T-helper 17 cell (primary cell): ENCODE measurements around the gene DLEC1. TPM values are rescaled to one million over a fixed set of nuclear protein-coding genes. Genes with fewer than 3 reads are reported as not detected.
A peak's percentile ranks its signal among the peaks of the same experiment; 100 is the strongest.
"Not testable (repeated sequence)": the region's sequence is repeated elsewhere in the genome, so short reads cannot be mapped to it uniquely, and the experiment has no call there.

Experiments
- ATAC-seq: fragments of 150-1000 bp; cut with Tn5 transposase; 2 replicates; pipeline ENCODE4 v1.10.0; 2021; ENCODE audit warnings: mild to moderate bottlenecking, moderate library complexity
- DNase-seq, 3 donors: peaks; one replicate each; pipeline versions ENCODE4 v3.0.0 to v3.0.0-alpha.2; 2020 to 2021
- H3K9me3 ChIP-seq: one replicate; pipeline ENCODE4 v1.7.0; 2013; ENCODE audit warnings: low read length, mild to moderate bottlenecking; ENCODE audit not compliant: control insufficient read depth, poor library complexity, severe bottlenecking
- H3K27ac Mint-ChIP-seq: one replicate; pipeline ENCODE4 v1.8.0; 2022; ENCODE audit warnings: mild to moderate bottlenecking, moderate library complexity, mixed read lengths
- H3K27me3 Mint-ChIP-seq: one replicate; pipeline ENCODE4 v1.8.0; 2022; ENCODE audit warnings: mixed read lengths
- H3K36me3 Mint-ChIP-seq: one replicate; pipeline ENCODE4 v1.8.0; 2022; ENCODE audit warnings: low read depth, mixed read lengths
- H3K4me1 Mint-ChIP-seq: one replicate; pipeline ENCODE4 v1.8.0; 2022; ENCODE audit warnings: mild to moderate bottlenecking, mixed read lengths
- H3K4me3 Mint-ChIP-seq: one replicate; pipeline ENCODE4 v1.8.0; 2022; ENCODE audit warnings: mild to moderate bottlenecking, moderate library complexity, mixed read lengths
- total RNA-seq, 4 donors: library from RNA in 2 of 4; stranded (reverse) in 2 of 4; gene quantifications; one replicate each; pipeline ENCODE4 v1.2.3 and lab custom pipeline; 2022 to 2026

DLEC1 gene
- total RNA-seq, 2 donors from 2014 or later: 8.6 to 16.3 TPM

DNA sequence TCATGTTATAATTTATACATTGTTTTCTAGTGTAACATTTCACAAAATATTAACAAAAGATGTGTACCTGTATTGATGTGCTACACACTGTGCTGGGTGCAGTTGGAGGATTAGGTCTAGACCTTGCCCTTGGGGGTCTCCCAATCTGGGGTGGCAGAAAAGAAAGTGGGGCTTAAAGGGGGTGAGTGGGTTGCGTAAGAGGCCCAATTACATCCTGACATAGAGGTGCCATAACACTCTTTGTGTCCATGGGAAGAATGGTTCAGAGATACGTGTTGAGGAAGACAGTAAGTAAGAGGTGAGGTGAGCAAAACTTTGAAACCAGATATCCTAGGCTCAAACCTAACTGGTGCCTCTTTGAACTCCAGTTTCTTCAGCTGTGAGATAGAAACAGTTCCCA, 31.0 kb downstream of the DLEC1 start:
- Mint-ChIP-seq H3K36me3 (peaks cover 3% of the 10 kb centered on the region), H3K27ac (no peak overlapping the region), H3K4me3 (no peak overlapping the region), H3K4me1 (no peaks in the 10 kb centered on the region), H3K27me3 (no peaks in the 10 kb centered on the region)
- no peaks in the 10 kb centered on the region for H3K9me3 ChIP-seq
- no peak for ATAC-seq
- no peak for DNase-seq

DNA sequence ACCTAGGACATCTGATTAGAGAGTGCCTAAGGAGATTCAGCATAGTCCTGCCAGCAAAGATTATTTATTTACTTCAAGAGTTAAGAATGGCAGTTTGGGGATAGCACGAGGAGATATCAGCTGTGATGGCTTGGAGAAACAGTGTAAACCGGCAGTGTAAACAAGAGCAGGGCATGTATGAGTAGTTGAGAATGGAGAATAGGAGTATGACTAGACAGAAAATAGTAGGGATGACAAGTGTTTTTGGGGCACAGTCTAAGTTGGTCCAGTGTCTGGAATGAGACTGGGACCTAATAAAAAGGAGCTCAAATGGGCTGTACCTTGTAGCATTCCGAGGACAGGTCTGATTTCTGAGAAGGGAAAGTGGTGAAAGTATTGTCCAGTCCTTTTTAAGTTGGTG, 38.1 kb downstream of the DLEC1 start:
- H3K4me3 Mint-ChIP-seq, H3K36me3 Mint-ChIP-seq, H3K4me1 Mint-ChIP-seq, H3K9me3 ChIP-seq, ATAC-seq, DNase-seq, H3K27ac Mint-ChIP-seq, H3K27me3 Mint-ChIP-seq: not testable (repeated sequence)

DNA sequence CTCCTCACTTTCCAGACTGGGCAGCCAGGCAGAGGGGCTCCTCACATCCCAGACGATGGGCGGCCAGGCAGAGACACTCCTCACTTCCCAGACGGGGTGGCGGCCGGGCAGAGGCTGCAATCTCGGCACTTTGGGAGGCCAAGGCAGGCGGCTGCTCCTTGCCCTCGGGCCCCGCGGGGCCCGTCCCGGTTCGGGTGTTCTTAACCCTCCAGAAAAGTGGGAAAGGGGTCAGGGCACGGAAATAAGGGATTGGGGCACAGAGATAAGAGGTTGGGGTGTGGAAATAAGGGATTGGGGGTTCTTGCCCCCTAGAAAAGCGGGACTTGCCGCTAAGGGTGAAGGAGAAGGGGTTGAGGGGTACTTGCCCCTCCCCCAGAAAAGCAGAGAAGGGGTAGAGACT, 43.3 kb downstream of the DLEC1 start:
- not testable (repeated sequence) for ATAC-seq, H3K4me1 Mint-ChIP-seq, H3K9me3 ChIP-seq, H3K27me3 Mint-ChIP-seq, H3K36me3 Mint-ChIP-seq, DNase-seq
- peak overlapping the region; percentile 1 for H3K4me3 Mint-ChIP-seq
- H3K27ac Mint-ChIP-seq: peak overlapping the region; percentile 92

DNA sequence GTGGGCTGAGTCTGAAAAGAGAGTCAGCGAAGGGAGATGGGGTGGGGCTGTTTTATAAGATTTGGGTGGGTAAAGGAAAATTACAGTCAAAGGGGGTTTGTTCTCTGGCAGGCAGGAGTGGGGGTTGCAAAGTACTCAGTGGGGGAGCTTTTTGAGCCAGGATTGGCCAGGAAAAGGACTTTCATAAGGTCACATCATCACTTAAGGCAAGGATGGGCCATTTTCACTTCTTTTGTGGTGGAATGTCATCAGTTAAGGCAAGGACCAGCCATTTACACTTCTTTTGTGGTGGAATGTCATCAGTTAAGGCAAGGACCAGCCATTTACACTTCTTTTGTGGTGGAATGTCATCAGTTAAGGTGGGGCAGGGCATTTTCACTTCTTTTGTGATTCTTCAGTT, 44.2 kb downstream of the DLEC1 start:
- H3K27me3 Mint-ChIP-seq, H3K4me1 Mint-ChIP-seq, H3K9me3 ChIP-seq, DNase-seq, ATAC-seq, H3K36me3 Mint-ChIP-seq: not testable (repeated sequence)
- peak overlapping the region; percentile 92 for H3K27ac Mint-ChIP-seq
- peak overlapping the region; percentile 47 for H3K4me3 Mint-ChIP-seq

DNA sequence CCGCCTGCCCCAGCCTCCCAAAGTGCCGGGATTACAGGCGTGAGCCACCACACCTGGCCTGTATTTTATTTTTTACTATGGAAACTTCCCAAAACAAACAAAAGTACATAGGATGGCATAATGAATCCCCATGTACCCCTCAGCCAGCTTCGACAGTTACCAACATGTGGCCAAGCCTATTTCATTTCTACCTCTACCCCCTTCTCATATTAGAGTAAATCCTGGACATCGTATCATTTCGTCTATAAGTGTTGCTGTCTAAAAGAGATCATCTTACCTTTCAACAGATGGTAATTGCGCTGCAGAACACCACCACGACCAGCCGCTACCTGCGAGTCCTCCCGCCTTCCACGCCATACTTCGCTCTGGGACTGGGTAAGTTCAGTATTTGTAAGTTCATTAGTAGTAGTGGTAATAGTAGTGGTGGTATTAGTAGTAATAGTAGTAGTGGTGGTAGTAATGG, 44.9 kb downstream of the DLEC1 start:
- peak overlapping the region; percentile 92 for H3K27ac Mint-ChIP-seq
- H3K4me1 Mint-ChIP-seq: peaks cover 4% of the 10 kb centered on the region
- H3K4me3 Mint-ChIP-seq: peak overlapping the region; percentile 49
- H3K9me3 ChIP-seq: peaks cover 6% of the 10 kb centered on the region
- H3K36me3 Mint-ChIP-seq: peaks cover 4% of the 10 kb centered on the region
- ATAC-seq: no peak
- DNase-seq: no peak
- H3K27me3 Mint-ChIP-seq: no peaks in the 10 kb centered on the region

DNA sequence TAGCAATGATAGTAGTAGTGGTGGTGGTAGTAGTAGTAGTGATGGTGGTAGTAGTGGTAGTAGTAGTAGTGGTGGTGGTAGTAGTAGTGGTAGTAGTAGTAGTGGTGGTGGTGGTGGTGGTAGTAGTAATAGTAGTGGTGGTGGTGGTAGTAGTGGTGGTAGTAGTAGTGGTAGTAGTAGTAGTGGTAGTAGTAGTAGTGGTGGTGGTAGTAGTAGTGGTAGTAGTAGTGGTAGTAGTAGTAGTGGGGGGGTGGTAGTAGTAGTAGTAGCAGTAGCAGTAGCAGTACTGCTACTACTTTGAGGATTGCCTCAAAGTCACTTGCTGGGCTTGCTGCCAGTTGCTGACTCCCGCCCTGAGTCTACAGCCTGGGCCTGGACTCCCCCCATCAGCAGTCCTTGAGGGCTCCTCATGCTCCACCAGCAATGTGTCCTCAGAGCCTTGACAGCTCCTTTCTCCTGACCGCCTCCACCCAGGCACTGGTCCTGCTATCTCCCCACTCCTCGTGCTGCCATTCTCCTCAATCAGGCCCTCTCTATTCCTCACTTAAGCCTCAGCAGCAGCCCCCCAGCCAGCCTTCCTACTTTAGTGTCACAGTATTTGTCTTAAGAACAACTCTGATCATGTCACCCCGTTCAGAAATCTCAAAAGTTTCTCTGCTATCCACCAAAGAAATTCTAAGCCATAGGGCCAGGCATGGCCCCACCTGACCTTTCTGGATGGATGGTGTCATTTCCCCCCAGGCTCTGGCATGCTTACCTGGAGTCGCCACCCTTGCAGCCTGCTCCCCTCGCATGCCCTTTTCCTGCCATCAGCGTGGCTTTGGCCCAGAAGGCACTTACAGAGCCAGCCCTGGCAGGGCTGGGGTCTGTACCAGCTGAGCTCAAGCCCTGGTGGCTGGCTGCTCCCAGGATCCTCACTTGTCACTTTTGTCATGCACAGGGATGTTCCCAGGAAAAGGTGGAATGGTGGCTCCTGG, 45.6 kb downstream of the DLEC1 start:
- peak; percentile 63 for ATAC-seq
- Mint-ChIP-seq H3K36me3 (peaks cover 4% of the 10 kb centered on the region), H3K27me3 (no peaks in the 10 kb centered on the region), H3K4me3 (peak overlapping the region; percentile 49), H3K27ac (peak overlapping the region; percentile 92), H3K4me1 (peaks cover 4% of the 10 kb centered on the region)
- H3K9me3 ChIP-seq: peaks cover 6% of the 10 kb centered on the region
- peak in 1 of 3 donors; percentile 26 for DNase-seq

DNA sequence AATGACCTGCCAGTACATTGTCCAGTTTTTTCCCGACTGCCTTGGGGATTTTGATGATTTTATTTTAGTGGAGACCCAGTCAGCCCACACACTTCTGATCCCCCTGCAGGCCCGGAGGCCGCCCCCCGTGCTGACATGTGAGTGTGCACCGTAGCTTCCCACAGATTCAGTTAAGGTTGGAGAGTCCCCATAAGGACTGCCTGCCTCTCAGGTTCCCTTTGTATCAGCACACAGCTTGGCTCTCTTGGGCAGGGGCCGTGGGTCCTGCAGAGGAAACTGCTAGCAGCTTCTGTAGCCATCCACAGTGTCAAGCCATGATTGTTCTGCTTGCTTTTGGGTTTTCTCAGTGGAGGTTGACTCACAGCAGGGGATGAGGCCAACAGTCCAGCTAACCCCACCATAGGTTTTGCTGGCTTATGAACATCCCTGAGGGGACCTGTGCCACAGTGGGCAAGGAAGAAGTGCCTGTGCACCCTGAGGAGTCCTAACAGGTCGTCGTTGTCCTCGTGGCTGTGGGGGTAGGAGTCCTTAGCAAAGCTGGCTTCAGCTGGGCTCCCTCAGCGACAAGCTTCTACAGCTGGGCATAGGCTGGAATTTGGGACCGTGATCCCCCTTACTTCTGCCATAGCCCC, 46.4 kb downstream of the DLEC1 start:
- H3K27ac Mint-ChIP-seq: peak overlapping the region; percentile 92
- peak overlapping the region; percentile 49 for H3K4me3 Mint-ChIP-seq

DNA sequence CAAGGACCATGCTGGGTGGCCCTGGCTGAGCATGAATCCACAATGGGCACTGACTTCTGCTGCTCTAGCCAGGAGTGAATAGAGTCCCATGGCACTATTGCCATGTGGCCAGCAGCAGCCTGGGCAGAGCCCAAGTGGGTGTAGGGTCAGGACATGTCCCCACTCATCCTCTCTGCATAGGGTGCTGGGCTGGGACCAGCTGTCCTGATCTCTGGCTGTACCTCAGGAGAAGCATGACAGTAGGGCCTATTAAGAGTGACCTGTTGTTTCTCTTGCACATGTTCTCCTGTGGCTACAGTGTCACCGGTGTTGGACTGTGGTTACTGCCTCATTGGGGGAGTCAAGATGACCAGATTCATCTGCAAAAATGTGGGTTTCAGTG, 46.9 kb downstream of the DLEC1 start:
- no peak overlapping the region for H3K4me3 Mint-ChIP-seq
- peak overlapping the region; percentile 92 for H3K27ac Mint-ChIP-seq
- ATAC-seq: peak; percentile 4

More for the DNA sequence above, 46.4 kb downstream of the DLEC1 start:
- DNase-seq: no peak
- Mint-ChIP-seq H3K36me3 (peaks cover 6% of the 10 kb centered on the region), H3K27me3 (no peaks in the 10 kb centered on the region), H3K4me1 (peaks cover 4% of the 10 kb centered on the region)
- H3K9me3 ChIP-seq: peaks cover 6% of the 10 kb centered on the region
- peak; percentile 45 for ATAC-seq

DNA sequence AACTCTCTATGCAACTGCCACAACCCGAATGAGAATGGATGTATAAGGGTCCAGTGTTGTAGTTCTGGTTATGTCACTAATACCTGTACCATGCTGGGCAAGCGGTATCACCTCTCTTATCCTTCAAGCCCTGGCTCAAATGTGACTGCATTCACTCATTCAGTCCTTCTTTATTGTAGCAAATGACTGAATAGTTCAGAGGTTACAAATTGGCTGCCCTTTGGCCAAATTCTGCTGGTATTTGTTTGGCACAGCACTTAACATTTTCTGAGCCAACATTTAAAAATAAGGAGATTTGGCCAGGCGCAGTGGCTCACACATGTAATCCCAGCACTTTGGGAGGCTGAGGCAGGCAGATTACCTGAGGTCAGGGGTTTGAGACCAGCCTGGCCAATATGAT, 47.5 kb downstream of the DLEC1 start:
- Mint-ChIP-seq H3K36me3 (peaks cover 6% of the 10 kb centered on the region), H3K27ac (peak overlapping the region; percentile 92), H3K4me3 (no peak overlapping the region), H3K4me1 (peaks cover 4% of the 10 kb centered on the region), H3K27me3 (no peaks in the 10 kb centered on the region)
- peaks cover 6% of the 10 kb centered on the region for H3K9me3 ChIP-seq
- DNase-seq (no peak), ATAC-seq (no peak)

More for the DNA sequence above, 46.9 kb downstream of the DLEC1 start:
- peaks cover 6% of the 10 kb centered on the region for H3K9me3 ChIP-seq
- H3K36me3 Mint-ChIP-seq: peaks cover 6% of the 10 kb centered on the region
- DNase-seq: no peak
- H3K27me3 Mint-ChIP-seq: no peaks in the 10 kb centered on the region
- H3K4me1 Mint-ChIP-seq: peaks cover 4% of the 10 kb centered on the region

DNA sequence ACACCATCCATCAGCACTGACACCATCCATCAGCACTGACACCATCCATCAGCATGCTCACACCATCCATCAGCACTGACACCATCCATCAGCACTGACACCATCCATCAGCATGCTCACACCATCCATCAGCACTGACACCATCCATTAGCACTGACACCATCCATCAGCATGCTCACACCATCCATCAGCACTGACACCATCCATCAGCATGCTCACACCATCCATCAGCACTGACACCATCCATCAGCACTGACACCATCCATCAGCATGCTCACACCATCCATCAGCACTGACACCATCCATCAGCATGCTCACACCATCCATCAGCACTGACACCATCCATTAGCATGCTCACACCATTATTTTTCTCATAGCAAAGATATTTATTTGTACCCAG, 48.3 kb downstream of the DLEC1 start:
- not testable (repeated sequence) for H3K27ac Mint-ChIP-seq

DNA sequence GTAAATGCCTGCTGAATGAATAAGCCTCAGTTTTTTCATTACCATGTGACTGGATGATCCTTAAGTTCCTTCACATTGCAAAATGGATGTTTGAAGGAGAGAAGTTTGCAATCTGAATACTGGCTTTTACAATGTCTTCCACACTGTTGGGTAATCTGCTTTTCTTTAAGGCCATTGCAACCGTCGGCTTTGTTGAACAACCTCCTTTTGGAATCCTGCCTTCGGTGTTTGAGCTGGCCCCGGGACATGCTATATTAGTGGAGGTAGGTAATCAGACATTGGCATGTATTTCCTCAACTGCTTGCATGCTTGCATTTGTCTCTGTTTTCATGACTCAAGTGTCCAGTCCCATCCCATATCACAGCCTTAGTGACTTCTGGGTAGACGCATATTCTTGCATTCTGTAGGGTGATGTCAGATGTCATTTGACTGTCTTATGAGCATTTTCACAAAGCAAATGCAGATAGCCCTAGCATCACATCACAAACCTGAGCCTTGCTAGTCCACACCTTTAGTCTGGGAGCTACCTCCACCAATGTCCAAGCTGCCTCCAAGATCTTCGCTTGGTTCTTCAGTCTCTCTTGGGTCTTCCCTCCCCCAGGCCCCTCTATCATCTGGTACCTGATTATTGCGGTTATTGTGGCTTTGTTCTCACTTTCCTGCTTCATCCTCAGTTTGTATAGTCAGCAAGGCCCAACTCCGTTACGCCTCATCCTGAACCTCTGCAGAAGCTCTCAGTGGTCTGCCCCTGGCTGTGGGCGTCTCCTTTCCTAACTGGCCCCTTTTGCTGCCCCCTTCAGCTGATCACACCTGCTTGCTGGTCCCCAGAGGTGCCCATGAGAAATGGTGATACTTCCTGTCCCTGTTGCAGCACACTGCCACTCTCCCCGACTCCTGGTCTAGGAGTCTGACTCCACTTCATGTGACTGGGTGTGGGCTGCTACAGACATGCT, 49.4 kb downstream of the DLEC1 start:
- no peak for ATAC-seq
- H3K27ac Mint-ChIP-seq: no peak overlapping the region
- peaks cover 4% of the 10 kb centered on the region for H3K4me1 Mint-ChIP-seq
- H3K9me3 ChIP-seq: peaks cover 6% of the 10 kb centered on the region
- DNase-seq: no peak
- peaks cover 9% of the 10 kb centered on the region for H3K36me3 Mint-ChIP-seq
- no peaks in the 10 kb centered on the region for H3K27me3 Mint-ChIP-seq
- no peak overlapping the region for H3K4me3 Mint-ChIP-seq

More for the DNA sequence above, 48.3 kb downstream of the DLEC1 start:
- H3K27me3 Mint-ChIP-seq, ATAC-seq, H3K9me3 ChIP-seq, DNase-seq, H3K4me3 Mint-ChIP-seq, H3K4me1 Mint-ChIP-seq, H3K36me3 Mint-ChIP-seq: not testable (repeated sequence)

DNA sequence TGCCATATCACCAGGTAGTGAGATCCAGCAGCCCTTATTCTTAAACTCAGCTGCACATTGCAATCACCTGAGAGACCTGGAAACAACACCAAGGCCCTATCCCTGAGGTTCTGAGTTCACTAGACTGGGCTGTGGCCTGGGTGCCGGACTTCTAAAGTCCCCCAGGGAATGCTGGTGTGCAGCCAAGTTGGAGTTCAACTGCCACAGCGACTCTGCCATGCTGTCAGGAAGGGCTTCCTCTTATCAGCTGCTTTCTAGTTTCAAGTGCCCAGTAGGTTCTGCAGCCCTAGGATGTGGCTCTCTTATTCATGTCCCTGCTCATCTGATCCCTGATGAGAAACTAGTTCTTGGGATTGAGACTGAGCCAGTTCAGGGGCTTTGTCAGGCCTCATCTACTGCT, 50.2 kb downstream of the DLEC1 start:
- Mint-ChIP-seq H3K27me3 (no peaks in the 10 kb centered on the region), H3K4me1 (peaks cover 4% of the 10 kb centered on the region), H3K36me3 (peaks cover 9% of the 10 kb centered on the region), H3K27ac (no peak overlapping the region), H3K4me3 (no peak overlapping the region)
- ATAC-seq (no peak), DNase-seq (no peak)
- peaks cover 6% of the 10 kb centered on the region for H3K9me3 ChIP-seq
